Liver (tissue), 9 donors: ENCODE data around the gene ZNF639. TPM values are rescaled to one million over a fixed set of nuclear protein-coding genes. Genes with fewer than 3 reads are reported as not detected.

ENCODE experiments used
- DNase-seq: peaks from one replicate; pipeline ENCODE4 v3.0.0-alpha.2; 2017; ENCODE audit warnings: low spot score
- H3K27ac ChIP-seq, 2 donors: one replicate each; pipeline ENCODE4 v1.7.0; 2013; ENCODE audit warnings: inconsistent platforms in 2 of 2, low read length in 2 of 2, control low read depth in 1 of 2, low read depth in 1 of 2, mild to moderate bottlenecking in 1 of 2
- H3K27me3 ChIP-seq, 4 donors: one replicate each; pipeline versions ENCODE4 v1.6.1 to v1.7.0; 2013; ENCODE audit warnings: low read length in 3 of 4, inconsistent platforms in 1 of 4, mild to moderate bottlenecking in 1 of 4, moderate library complexity in 1 of 4; ENCODE audit not compliant: control insufficient read depth in 4 of 4, insufficient read depth in 4 of 4
- H3K36me3 ChIP-seq, 4 donors: one replicate each; pipeline versions ENCODE4 v1.6.1 to v1.7.0; 2013; ENCODE audit warnings: low read length in 3 of 4, mild to moderate bottlenecking in 3 of 4, low read depth in 1 of 4, moderate library complexity in 1 of 4; ENCODE audit not compliant: control insufficient read depth in 4 of 4, insufficient read depth in 3 of 4
- H3K4me1 ChIP-seq, 4 donors: one replicate each; pipeline versions ENCODE4 v1.6.1 to v1.7.0; 2013; ENCODE audit warnings: low read length in 3 of 4, mild to moderate bottlenecking in 3 of 4, moderate library complexity in 1 of 4; ENCODE audit not compliant: control insufficient read depth in 4 of 4, insufficient read depth in 4 of 4
- H3K4me3 ChIP-seq, 3 donors: one replicate each; pipeline versions ENCODE4 v1.6.1 to v1.7.0; 2013; ENCODE audit warnings: low read length in 3 of 3, control low read depth in 1 of 3, low read depth in 1 of 3, mild to moderate bottlenecking in 1 of 3
- H3K9ac ChIP-seq, 2 donors: one replicate each; pipeline ENCODE4 v1.7.0; 2013; ENCODE audit warnings: low read length in 2 of 2, mild to moderate bottlenecking in 2 of 2, moderate library complexity in 2 of 2, control low read depth in 1 of 2, low read depth in 1 of 2
- H3K9me3 ChIP-seq, 4 donors: one replicate each; pipeline versions ENCODE4 v1.6.1 to v1.7.0; 2013; ENCODE audit warnings: low read length in 3 of 4; ENCODE audit not compliant: control insufficient read depth in 4 of 4
- EGR1 ChIP-seq, 2 donors: IDR thresholded peaks; 2 replicates each; pipeline ENCODE4 v1.6.1; 2016 to 2018; ENCODE audit warnings: antibody characterized with exemption in 2 of 2, low read depth in 2 of 2
- GABPA ChIP-seq, 2 donors: IDR thresholded peaks in 1 of 2; conservative IDR thresholded peaks in 1 of 2; 2 replicates each; pipeline ENCODE4 v1.6.1; 2016; ENCODE audit warnings: antibody characterized with exemption in 2 of 2, mild to moderate bottlenecking in 1 of 2, moderate library complexity in 1 of 2
- HNF4A ChIP-seq, 2 donors: conservative IDR thresholded peaks; 2 replicates each; pipeline ENCODE4 v1.6.1; 2016; ENCODE audit warnings: antibody characterized with exemption in 2 of 2, mild to moderate bottlenecking in 2 of 2
- HNF4G ChIP-seq: IDR thresholded peaks from 2 replicates; pipeline ENCODE4 v1.6.1; 2016; ENCODE audit warnings: antibody characterized with exemption
- JUND ChIP-seq, 2 donors: IDR thresholded peaks; 2 replicates each; pipeline ENCODE4 v1.6.1; 2016; ENCODE audit warnings: antibody characterized with exemption in 2 of 2
- NR2F2 ChIP-seq: IDR thresholded peaks from 2 replicates; pipeline ENCODE4 v1.6.1; 2016; ENCODE audit warnings: antibody characterized with exemption
- RAD21 ChIP-seq, 2 donors: IDR thresholded peaks; 2 replicates each; pipeline ENCODE4 v1.6.1; 2016; ENCODE audit warnings: antibody characterized with exemption in 2 of 2, mild to moderate bottlenecking in 2 of 2
- SP1 ChIP-seq: IDR thresholded peaks from 2 replicates; pipeline ENCODE4 v1.6.1; 2018; ENCODE audit warnings: antibody characterized with exemption, mild to moderate bottlenecking
- TAF1 ChIP-seq: conservative IDR thresholded peaks from 2 replicates; pipeline ENCODE4 v1.6.1; 2016; ENCODE audit warnings: antibody characterized with exemption, mild to moderate bottlenecking
- WGBS: extraction: QIAGEN DNeasy Blood & Tissue Kit; methylation state at CpG from one replicate; pipeline ENCODE4 v1.1.7; 2013; 5-methylcytosine and 5-hydroxymethylcytosine counted together
- polyA plus RNA-seq, 2 donors: library from polyadenylated mRNA; stranded (reverse) in 1 of 2; unstranded in 1 of 2; fragments of 200-250 nt in 1 of 2; fragments of >200 nt in 1 of 2; fragmentation: Nextera tagmentation in 1 of 2; extraction: Ambion mirVana in 1 of 2; gene quantifications; one replicate each; pipeline versions ENCODE4 v1.2.1 to v1.2.3, GENCODE V29; 2013 to 2015
- total RNA-seq, 2 donors: library from RNA; depleted of rRNA; stranded (reverse); fragments of >200 nt; gene quantifications; one replicate each; pipeline ENCODE4 v1.2.3, GENCODE V29; 2014
- TF ChIP-seq, protein P1 (sequence below): IDR thresholded peaks from 2 replicates; pipeline ENCODE4 v1.6.1; 2016; ENCODE audit warnings: antibody characterized with exemption
- TF ChIP-seq, protein P2 (sequence below): IDR thresholded peaks from 2 replicates; pipeline ENCODE4 v1.6.1; 2016; ENCODE audit warnings: antibody characterized with exemption, mild to moderate bottlenecking
- TF ChIP-seq, protein P3 (sequence below): IDR thresholded peaks from 2 replicates; pipeline ENCODE4 v1.6.1; 2016; ENCODE audit warnings: antibody characterized with exemption
- TF ChIP-seq, protein P4 (sequence below): IDR thresholded peaks from 2 replicates; pipeline ENCODE4 v1.6.1; 2016; ENCODE audit warnings: antibody characterized with exemption
- donor health status: healthy.
- donor health status: healthy.
- donor health status: healthy.
- donor health status: healthy.
- donor health status: healthy.

The ZNF639 gene
- total and polyA plus RNA-seq, 4 donors, result 8.7 to 23.4 (median 16.3) TPM

DNA sequence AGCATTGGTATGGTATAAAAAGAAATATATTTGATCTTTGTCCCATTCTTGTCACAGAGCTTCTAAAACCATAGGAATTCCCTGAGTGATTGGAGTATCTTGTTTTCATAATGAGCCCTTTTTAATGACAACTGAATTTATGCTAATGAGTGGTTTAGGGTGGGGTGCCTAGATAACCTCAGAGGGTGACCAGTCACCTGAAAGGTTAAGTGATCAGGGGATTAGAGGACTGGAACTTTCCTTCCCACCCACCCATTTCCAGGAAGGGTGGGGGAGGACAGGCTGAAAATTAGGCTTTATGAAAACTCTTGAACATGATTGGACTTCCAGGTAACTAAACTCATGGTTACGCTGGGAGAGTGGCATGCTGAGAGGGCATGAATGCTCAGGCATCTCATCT, 33.2 kb downstream of the ZNF639 start:
- no peak overlapping the region for H3K4me3 ChIP-seq
- H3K36me3 ChIP-seq, result peaks cover 6 to 59% (median 38%) of the 10 kb centered on the region in 4 donors
- no peaks in the 10 kb centered on the region for H3K27me3 ChIP-seq
- H3K27ac ChIP-seq, result no peak overlapping the region
- WGBS, result 98% methylated on average over 1 of the region's 1 CpG
- TF ChIP-seq, protein P1, sequence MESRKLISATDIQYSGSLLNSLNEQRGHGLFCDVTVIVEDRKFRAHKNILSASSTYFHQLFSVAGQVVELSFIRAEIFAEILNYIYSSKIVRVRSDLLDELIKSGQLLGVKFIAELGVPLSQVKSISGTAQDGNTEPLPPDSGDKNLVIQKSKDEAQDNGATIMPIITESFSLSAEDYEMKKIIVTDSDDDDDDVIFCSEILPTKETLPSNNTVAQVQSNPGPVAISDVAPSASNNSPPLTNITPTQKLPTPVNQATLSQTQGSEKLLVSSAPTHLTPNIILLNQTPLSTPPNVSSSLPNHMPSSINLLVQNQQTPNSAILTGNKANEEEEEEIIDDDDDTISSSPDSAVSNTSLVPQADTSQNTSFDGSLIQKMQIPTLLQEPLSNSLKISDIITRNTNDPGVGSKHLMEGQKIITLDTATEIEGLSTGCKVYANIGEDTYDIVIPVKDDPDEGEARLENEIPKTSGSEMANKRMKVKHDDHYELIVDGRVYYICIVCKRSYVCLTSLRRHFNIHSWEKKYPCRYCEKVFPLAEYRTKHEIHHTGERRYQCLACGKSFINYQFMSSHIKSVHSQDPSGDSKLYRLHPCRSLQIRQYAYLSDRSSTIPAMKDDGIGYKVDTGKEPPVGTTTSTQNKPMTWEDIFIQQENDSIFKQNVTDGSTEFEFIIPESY, result no peak
- TF ChIP-seq RAD21 (IDR thresholded peaks at IDR 0.05), result no peak
- TF ChIP-seq SP1, result no peak
- TF ChIP-seq NR2F2, result no peak
- no peak for TF ChIP-seq JUND (IDR thresholded peaks at IDR 0.05)
- TF ChIP-seq HNF4A (conservative IDR thresholded peaks at IDR 0.05), result no peak
- TF ChIP-seq, protein P2, sequence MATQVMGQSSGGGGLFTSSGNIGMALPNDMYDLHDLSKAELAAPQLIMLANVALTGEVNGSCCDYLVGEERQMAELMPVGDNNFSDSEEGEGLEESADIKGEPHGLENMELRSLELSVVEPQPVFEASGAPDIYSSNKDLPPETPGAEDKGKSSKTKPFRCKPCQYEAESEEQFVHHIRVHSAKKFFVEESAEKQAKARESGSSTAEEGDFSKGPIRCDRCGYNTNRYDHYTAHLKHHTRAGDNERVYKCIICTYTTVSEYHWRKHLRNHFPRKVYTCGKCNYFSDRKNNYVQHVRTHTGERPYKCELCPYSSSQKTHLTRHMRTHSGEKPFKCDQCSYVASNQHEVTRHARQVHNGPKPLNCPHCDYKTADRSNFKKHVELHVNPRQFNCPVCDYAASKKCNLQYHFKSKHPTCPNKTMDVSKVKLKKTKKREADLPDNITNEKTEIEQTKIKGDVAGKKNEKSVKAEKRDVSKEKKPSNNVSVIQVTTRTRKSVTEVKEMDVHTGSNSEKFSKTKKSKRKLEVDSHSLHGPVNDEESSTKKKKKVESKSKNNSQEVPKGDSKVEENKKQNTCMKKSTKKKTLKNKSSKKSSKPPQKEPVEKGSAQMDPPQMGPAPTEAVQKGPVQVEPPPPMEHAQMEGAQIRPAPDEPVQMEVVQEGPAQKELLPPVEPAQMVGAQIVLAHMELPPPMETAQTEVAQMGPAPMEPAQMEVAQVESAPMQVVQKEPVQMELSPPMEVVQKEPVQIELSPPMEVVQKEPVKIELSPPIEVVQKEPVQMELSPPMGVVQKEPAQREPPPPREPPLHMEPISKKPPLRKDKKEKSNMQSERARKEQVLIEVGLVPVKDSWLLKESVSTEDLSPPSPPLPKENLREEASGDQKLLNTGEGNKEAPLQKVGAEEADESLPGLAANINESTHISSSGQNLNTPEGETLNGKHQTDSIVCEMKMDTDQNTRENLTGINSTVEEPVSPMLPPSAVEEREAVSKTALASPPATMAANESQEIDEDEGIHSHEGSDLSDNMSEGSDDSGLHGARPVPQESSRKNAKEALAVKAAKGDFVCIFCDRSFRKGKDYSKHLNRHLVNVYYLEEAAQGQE, result no peak
- TF ChIP-seq HNF4G, result no peak
- H3K4me1 ChIP-seq, result no peaks in the 10 kb centered on the region
- DNase-seq, result no peak
- H3K9ac ChIP-seq, result no peak overlapping the region
- H3K9me3 ChIP-seq, result no peaks in the 10 kb centered on the region

DNA sequence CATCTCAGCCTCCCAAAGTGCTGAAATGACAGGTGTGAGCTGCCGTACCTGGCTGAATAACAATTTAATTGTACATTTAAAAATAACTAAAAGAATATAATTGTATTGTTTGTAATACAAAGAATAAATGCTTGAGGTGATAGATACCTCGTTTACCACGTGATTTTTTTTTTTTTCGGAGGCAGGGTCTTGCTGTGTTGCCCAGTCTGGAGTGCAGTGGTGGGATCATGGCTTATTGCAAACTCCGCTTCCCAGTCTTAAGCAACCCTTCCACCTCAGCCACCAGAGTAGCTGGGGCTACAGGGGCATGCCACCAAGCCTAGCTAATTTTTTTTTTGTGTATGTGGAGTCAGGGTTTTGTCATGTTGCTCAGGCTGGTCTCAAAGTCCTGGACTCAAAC, 40.5 kb downstream of the ZNF639 start:
- no peaks in the 10 kb centered on the region for H3K27me3 ChIP-seq
- no peaks in the 10 kb centered on the region for H3K4me1 ChIP-seq
- H3K9ac ChIP-seq, result no peak overlapping the region
- 98% methylated on average over 5 of the region's 5 CpGs for WGBS
- H3K9me3 ChIP-seq, result no peaks in the 10 kb centered on the region
- H3K36me3 ChIP-seq, result peaks cover 2 to 56% (median 21%) of the 10 kb centered on the region in 4 donors
- TF ChIP-seq JUND (IDR thresholded peaks at IDR 0.05) (no peak), TAF1 (no peak), GABPA (IDR thresholded peaks at IDR 0.05 in 1 of 2, conservative IDR thresholded peaks at IDR 0.05 in 1 of 2) (no peak), NR2F2 (no peak), EGR1 (IDR thresholded peaks at IDR 0.05; ENCODE audit: low read depth in 2 of 2) (no peak)
- TF ChIP-seq, protein P2, result no peak
- TF ChIP-seq, protein P3, sequence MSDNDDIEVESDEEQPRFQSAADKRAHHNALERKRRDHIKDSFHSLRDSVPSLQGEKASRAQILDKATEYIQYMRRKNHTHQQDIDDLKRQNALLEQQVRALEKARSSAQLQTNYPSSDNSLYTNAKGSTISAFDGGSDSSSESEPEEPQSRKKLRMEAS, result no peak
- TF ChIP-seq, protein P4, sequence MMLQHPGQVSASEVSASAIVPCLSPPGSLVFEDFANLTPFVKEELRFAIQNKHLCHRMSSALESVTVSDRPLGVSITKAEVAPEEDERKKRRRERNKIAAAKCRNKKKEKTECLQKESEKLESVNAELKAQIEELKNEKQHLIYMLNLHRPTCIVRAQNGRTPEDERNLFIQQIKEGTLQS, result no peak
- no peak overlapping the region for H3K4me3 ChIP-seq
- H3K27ac ChIP-seq, result no peak overlapping the region
- no peak for DNase-seq
